NT2/D1 (cell line): Measurements from ENCODE around the gene IQSEC1.

Experiments
- SUZ12 ChIP-seq: IDR thresholded peaks from 2 replicates; pipeline ENCODE4 v1.6.1; 2011; ENCODE audit not compliant: insufficient read length, insufficient read depth; ENCODE audit errors: extremely low read depth
- ZNF274 ChIP-seq: IDR thresholded peaks from 2 replicates; pipeline ENCODE4 v1.6.1; 2011; ENCODE audit warnings: mild to moderate bottlenecking, low read depth, low read length

DNA sequence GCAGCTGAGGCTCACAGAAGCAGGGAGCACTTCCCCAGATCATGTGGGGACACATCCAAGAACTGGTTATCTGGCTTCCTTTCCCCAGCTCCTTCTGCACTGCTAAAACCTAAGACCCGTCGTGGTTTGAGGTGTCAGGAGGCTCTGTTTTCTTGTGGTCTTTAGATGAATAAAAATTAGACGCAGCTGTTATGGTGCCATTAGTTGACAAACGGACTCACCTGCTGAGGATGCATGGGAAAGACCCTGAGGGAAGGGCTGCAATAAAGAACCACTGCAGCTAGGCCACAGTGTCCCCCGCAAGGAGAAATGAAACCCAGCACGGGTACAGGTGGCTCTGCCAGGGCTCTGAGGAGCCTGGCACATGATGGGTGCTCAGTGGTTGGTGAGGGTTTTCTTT is 99.4 kb downstream of the IQSEC1 start:
- TF ChIP-seq SUZ12: no peak
- TF ChIP-seq ZNF274: no peak
